ENCODE data around the gene LTB4R2. TPM values are rescaled to one million over a fixed set of nuclear protein-coding genes. Genes with fewer than 3 reads are reported as not detected.
A peak's percentile ranks its signal among the peaks of the same experiment; 100 is the strongest.

The LTB4R2 gene
- 3.5 and 18.6 TPM in 2 replicates for total RNA-seq (ENCODE audit: low replicate concordance)

- DNase-seq (ENCODE audit: low read depth) = no peak
- peak within 1 kb of the TSS; percentile 28 for H3K4me3 ChIP-seq (ENCODE audit: low read depth, low read length)
- no peak for TF ChIP-seq CTCF (IDR thresholded peaks at IDR 0.05; ENCODE audit: insufficient read depth, low read length)
Measured at GRCh38 chr14:24309538-24310264, at the start of gene LTB4R2. TSS of gene LTB4R2 (plus strand) at chr14:24310140. CDS start at chr14:24310665, 525 bp downstream.

GRCh38 chr14:24260780-24261157 is 49.2 kb upstream of the LTB4R2 start:
- H3K4me3 ChIP-seq (ENCODE audit: low read depth, low read length) = no peak overlapping the region
- TF ChIP-seq CTCF (IDR thresholded peaks at IDR 0.05; ENCODE audit: insufficient read depth, low read length) = no peak
- DNase-seq (ENCODE audit: low read depth) = no peak

GRCh38 chr14:24261256-24261968 is 48.5 kb upstream of the LTB4R2 start:
- TF ChIP-seq CTCF (IDR thresholded peaks at IDR 0.05; ENCODE audit: insufficient read depth, low read length) = no peak
- no peak for DNase-seq (ENCODE audit: low read depth)
- H3K4me3 ChIP-seq (ENCODE audit: low read depth, low read length) = no peak overlapping the region

- DNase-seq (ENCODE audit: low read depth) = no peak
- no peak for TF ChIP-seq CTCF (IDR thresholded peaks at IDR 0.05; ENCODE audit: insufficient read depth, low read length)
- H3K4me3 ChIP-seq (ENCODE audit: low read depth, low read length) = no peak overlapping the region
Measured at GRCh38 chr14:24261969-24262327, 48.0 kb upstream of the LTB4R2 start.

GRCh38 chr14:24262821-24263733 is 46.9 kb upstream of the LTB4R2 start, which contains the start of gene TGM1:
TSS of gene TGM1 (minus strand) at chr14:24263177. CDS start at chr14:24262352, 825 bp downstream.
- DNase-seq (ENCODE audit: low read depth) = no peak
- no peak within 1 kb of the TSS for H3K4me3 ChIP-seq (ENCODE audit: low read depth, low read length)
- no peak for TF ChIP-seq CTCF (IDR thresholded peaks at IDR 0.05; ENCODE audit: insufficient read depth, low read length)

- H3K4me3 ChIP-seq (ENCODE audit: low read depth, low read length) = no peak overlapping the region
- no peak for DNase-seq (ENCODE audit: low read depth)
- no peak for TF ChIP-seq CTCF (IDR thresholded peaks at IDR 0.05; ENCODE audit: insufficient read depth, low read length)
Measured at GRCh38 chr14:24263848-24264247, 46.1 kb upstream of the LTB4R2 start.

All from fibroblast of the aortic adventitia (primary cell).